Measurements from ENCODE around the gene TP63. TPM values are rescaled to one million over a fixed set of nuclear protein-coding genes. Genes with fewer than 3 reads are reported as not detected.

The TP63 gene
- total and polyA plus RNA-seq, 12 donors = 0.11 to 0.84 (median 0.16) TPM; not detected in 1

- no peak overlapping the region for H3K4me3 ChIP-seq
- intact Hi-C loops (cut with DNase I) = no loop called here
- H3K27ac ChIP-seq = no peak overlapping the region
- H3K27me3 ChIP-seq = no peaks in the 10 kb centered on the region
- no peaks in the 10 kb centered on the region for H3K9me3 ChIP-seq (replicated peaks in 1 of 3)
- H3K4me1 ChIP-seq (replicated peaks in 1 of 2) = peaks cover 0 to 6% of the 10 kb centered on the region in 2 donors
- TF ChIP-seq, protein P1, sequence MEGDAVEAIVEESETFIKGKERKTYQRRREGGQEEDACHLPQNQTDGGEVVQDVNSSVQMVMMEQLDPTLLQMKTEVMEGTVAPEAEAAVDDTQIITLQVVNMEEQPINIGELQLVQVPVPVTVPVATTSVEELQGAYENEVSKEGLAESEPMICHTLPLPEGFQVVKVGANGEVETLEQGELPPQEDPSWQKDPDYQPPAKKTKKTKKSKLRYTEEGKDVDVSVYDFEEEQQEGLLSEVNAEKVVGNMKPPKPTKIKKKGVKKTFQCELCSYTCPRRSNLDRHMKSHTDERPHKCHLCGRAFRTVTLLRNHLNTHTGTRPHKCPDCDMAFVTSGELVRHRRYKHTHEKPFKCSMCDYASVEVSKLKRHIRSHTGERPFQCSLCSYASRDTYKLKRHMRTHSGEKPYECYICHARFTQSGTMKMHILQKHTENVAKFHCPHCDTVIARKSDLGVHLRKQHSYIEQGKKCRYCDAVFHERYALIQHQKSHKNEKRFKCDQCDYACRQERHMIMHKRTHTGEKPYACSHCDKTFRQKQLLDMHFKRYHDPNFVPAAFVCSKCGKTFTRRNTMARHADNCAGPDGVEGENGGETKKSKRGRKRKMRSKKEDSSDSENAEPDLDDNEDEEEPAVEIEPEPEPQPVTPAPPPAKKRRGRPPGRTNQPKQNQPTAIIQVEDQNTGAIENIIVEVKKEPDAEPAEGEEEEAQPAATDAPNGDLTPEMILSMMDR (IDR thresholded peaks at IDR 0.05) = no peak
- no peak for TF ChIP-seq POLR2A (IDR thresholded peaks at IDR 0.05)
- no peaks in the 10 kb centered on the region for H3K36me3 ChIP-seq (replicated peaks in 1 of 2)
- 64 to 74% (median 74%) methylated on average over 2 of the region's 2 CpGs for WGBS, 4 donors
- no peak for DNase-seq
These were observed 81.8 kb downstream of the TP63 start for GRCh38 chr3:189712906-189713483.

- Histone ChIP-seq H3K4me1 (replicated peaks in 1 of 2) (peaks cover 0 to 6% of the 10 kb centered on the region in 2 donors), H3K36me3 (replicated peaks in 1 of 2) (no peaks in the 10 kb centered on the region), H3K4me3 (no peak overlapping the region), H3K27me3 (no peaks in the 10 kb centered on the region), H3K27ac (no peak overlapping the region), H3K9me3 (replicated peaks in 1 of 3) (no peaks in the 10 kb centered on the region)
- WGBS, 4 donors = 62 to 72% (median 69%) methylated on average over 5 of the region's 5 CpGs
- TF ChIP-seq, protein P1 (IDR thresholded peaks at IDR 0.05) = no peak
- no peak for TF ChIP-seq POLR2A (IDR thresholded peaks at IDR 0.05)
- DNase-seq = no peak
- intact Hi-C loops (cut with DNase I) = no loop called here
These were observed 84.1 kb downstream of the TP63 start for GRCh38 chr3:189714991-189715961.

GRCh38 chr3:189718215-189718614, 87.0 kb downstream of the TP63 start:
- H3K36me3 ChIP-seq (replicated peaks in 1 of 2) = no peaks in the 10 kb centered on the region
- TF ChIP-seq POLR2A (IDR thresholded peaks at IDR 0.05) = no peak
- TF ChIP-seq, protein P1 (IDR thresholded peaks at IDR 0.05) = no peak
- DNase-seq = no peak
- H3K4me3 ChIP-seq = no peak overlapping the region
- intact Hi-C loops (cut with DNase I) = no loop called here
- H3K4me1 ChIP-seq (replicated peaks in 1 of 2) = no peaks in the 10 kb centered on the region
- 78 to 85% (median 81%) methylated on average over 4 of the region's 4 CpGs for WGBS, 4 donors
- no peak overlapping the region for H3K27ac ChIP-seq
- H3K9me3 ChIP-seq (replicated peaks in 1 of 3) = no peaks in the 10 kb centered on the region
- H3K27me3 ChIP-seq = no peaks in the 10 kb centered on the region

GRCh38 chr3:189720736-189721417, 89.7 kb downstream of the TP63 start:
- DNase-seq = no peak
- no peaks in the 10 kb centered on the region for H3K4me1 ChIP-seq (replicated peaks in 1 of 2)
- H3K27ac ChIP-seq = no peak overlapping the region
- no peaks in the 10 kb centered on the region for H3K27me3 ChIP-seq
- 90 to 97% (median 93%) methylated on average over 5 of the region's 5 CpGs for WGBS, 4 donors
- H3K4me3 ChIP-seq = no peak overlapping the region
- TF ChIP-seq, protein P1 (IDR thresholded peaks at IDR 0.05) = no peak
- no peak for TF ChIP-seq POLR2A (IDR thresholded peaks at IDR 0.05)
- intact Hi-C loops (cut with DNase I) = no loop called here
- no peaks in the 10 kb centered on the region for H3K36me3 ChIP-seq (replicated peaks in 1 of 2)
- H3K9me3 ChIP-seq (replicated peaks in 1 of 3) = no peaks in the 10 kb centered on the region

All from adrenal gland (tissue), 12 donors.